GM13976 (cell line): ENCODE measurements around the gene CIAO1.
"Not testable (repeated sequence)": the region's sequence is repeated elsewhere in the genome, so short reads cannot be mapped to it uniquely, and the experiment has no call there.

Experiments used
- DNase-seq: peaks from one replicate; pipeline ENCODE4 v3.0.0; 2012; ENCODE audit warnings: low spot score
- in situ Hi-C: fragments of 300-500 bp; cut with MboI; formaldehyde crosslinking; loops from one replicate; pipeline ENCODE4 v1.12.0; 2022; ENCODE audit warnings: low sequenced_read_pairs, mixed read lengths, inconsistent platforms; ENCODE audit not compliant: unreplicated experiment
- TF ChIP-seq, protein P1 (sequence below): IDR thresholded peaks from 2 replicates; pipeline ENCODE4 v1.5.1; 2012; ENCODE audit warnings: borderline replicate concordance, mild to moderate bottlenecking; ENCODE audit not compliant: insufficient read depth; ENCODE audit errors: extremely low read depth, missing control alignments, control extremely low read depth

Gene CIAO1

GRCh38 chr2:96271995-96272394, 6.0 kb downstream of the CIAO1 start:
- in situ Hi-C loops: loop anchor here (25.0 kb wide), 1 partner anchor 260 kb away; no protein-coding TSS in a partner anchor
- TF ChIP-seq, protein P1, sequence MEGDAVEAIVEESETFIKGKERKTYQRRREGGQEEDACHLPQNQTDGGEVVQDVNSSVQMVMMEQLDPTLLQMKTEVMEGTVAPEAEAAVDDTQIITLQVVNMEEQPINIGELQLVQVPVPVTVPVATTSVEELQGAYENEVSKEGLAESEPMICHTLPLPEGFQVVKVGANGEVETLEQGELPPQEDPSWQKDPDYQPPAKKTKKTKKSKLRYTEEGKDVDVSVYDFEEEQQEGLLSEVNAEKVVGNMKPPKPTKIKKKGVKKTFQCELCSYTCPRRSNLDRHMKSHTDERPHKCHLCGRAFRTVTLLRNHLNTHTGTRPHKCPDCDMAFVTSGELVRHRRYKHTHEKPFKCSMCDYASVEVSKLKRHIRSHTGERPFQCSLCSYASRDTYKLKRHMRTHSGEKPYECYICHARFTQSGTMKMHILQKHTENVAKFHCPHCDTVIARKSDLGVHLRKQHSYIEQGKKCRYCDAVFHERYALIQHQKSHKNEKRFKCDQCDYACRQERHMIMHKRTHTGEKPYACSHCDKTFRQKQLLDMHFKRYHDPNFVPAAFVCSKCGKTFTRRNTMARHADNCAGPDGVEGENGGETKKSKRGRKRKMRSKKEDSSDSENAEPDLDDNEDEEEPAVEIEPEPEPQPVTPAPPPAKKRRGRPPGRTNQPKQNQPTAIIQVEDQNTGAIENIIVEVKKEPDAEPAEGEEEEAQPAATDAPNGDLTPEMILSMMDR: no peak
- DNase-seq: no peak

- TF ChIP-seq, protein P1: no peak
- in situ Hi-C loops: loop anchor here (25.0 kb wide), 1 partner anchor 261 kb away; no protein-coding TSS in a partner anchor
- no peak for DNase-seq
Measured at GRCh38 chr2:96273763-96274162, 7.7 kb downstream of the CIAO1 start.

GRCh38 chr2:96274355-96275056, 8.5 kb downstream of the CIAO1 start:
- no peak for DNase-seq
- TF ChIP-seq, protein P1: no peak
- in situ Hi-C loops: loop anchor here (25.0 kb wide), 1 partner anchor 262 kb away; no protein-coding TSS in a partner anchor

DNA sequence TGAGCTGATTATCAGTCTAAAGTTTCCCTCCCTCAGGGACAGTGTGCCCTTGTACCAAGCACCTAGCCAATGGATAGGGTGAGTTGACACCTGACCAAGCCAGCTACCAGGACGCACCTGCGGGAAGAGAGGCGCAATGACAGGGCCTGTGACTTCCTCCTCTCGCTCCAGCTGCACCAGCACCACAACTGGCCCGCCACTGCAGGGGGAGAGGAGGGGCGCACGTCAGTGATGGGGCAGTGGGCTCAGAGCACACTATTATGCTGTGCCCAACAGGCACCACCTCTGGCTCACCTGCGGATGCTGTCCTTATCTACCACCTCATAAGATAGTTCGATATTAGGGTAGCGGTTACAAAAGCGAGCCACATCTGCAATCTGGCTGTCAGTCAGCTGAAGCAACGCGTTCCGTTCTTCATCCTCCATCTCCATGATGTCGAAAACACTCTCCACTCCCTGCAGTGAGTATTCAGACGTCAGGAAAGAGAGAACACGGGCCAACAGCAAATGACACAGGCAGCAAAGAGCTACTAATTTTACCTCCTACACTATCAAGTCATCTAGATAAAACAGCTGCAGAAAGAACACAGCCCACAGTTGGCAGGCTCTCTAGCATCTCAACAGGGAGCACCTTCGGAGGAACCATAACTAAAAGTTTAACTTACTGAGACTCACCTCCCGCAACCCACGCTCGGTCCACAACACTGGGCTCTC, 10.9 kb downstream of the CIAO1 start:
- DNase-seq: no peak
- TF ChIP-seq, protein P1: no peak
- in situ Hi-C loops: no loop called here

DNA sequence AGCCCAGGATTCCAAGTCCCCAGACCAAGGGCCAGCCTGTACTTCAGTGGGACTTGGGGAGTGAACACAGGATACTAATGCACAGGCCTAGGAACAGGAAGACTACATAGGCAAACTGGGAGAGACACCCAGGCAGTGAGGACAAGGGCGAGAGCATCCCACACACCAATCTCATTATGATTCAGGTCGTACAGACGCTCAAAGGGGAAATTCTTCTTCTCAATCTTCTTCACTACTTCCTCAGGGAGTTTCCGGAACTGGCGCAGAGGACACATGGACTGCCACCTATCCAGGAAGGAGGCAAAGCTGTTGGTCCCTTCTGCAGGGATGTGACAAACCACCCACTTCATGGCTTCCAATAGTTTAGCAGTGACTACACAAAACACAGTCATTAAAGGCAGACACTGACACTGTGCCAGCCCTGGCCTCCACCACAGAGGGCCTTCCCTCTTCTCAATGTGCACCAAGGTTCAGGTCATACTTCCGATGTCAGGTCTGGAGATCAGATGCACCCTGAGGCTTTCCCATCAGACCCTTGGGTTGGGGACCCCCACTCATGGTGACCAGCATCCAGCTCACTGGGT, 21.3 kb downstream of the CIAO1 start:
- no peak for DNase-seq
- in situ Hi-C loops: no loop called here
- TF ChIP-seq, protein P1: no peak

DNA sequence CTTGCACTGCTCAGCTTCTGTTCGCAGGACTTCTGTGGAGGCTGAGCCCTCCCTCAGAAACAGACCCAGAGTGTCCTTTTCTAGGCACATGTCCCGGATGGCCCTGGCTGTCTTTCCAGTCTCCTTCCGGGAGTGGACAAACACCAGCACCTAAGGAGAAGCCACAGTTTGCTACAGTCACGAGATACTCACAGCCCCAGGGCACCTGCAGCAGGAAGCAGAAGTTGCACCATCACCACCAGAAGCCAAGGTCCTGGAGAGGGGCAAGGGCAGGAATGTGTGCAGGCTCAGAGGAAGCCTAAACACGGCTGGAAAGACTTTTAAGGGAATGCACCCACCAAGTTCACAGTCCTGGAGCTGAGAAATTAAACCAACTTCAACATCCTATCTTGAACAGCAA, 25.7 kb downstream of the CIAO1 start:
- in situ Hi-C loops: no loop called here
- no peak for DNase-seq
- TF ChIP-seq, protein P1: no peak

DNA sequence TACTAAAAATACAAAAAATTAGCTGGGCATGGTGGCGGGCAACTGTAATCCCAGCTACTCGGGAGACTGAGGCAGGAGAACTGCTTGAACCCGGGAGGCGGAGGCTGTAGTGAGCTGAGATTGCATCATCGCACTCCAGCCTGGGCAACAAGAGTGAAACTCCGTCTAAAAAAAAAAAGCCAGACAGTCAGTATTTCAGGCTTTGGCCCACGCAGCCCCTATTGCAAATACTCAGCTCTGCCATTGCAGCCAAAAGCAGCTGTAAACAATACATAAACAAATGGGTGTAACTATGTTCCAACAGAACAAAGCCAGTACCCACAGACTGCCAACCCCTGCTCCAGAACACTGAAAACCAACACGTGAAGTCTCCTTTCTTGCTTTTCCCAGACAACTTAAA, 28.2 kb downstream of the CIAO1 start:
- DNase-seq, in situ Hi-C loops: not testable (repeated sequence)
